22Rv1 (cell line): Measurements from ENCODE around the gene KIAA1671.

Source experiments
- ZFX ChIP-seq: fragments of 450-650 bp; IDR thresholded peaks from 2 replicates; pipeline ENCODE4 v1.6.1; 2017; ENCODE audit warnings: antibody characterized with exemption, borderline replicate concordance
- TF ChIP-seq, protein P1 (sequence below): fragments of 450-650 bp; IDR thresholded peaks from 2 replicates; pipeline ENCODE4 v1.5.1; 2017; ENCODE audit warnings: mild to moderate bottlenecking

DNA sequence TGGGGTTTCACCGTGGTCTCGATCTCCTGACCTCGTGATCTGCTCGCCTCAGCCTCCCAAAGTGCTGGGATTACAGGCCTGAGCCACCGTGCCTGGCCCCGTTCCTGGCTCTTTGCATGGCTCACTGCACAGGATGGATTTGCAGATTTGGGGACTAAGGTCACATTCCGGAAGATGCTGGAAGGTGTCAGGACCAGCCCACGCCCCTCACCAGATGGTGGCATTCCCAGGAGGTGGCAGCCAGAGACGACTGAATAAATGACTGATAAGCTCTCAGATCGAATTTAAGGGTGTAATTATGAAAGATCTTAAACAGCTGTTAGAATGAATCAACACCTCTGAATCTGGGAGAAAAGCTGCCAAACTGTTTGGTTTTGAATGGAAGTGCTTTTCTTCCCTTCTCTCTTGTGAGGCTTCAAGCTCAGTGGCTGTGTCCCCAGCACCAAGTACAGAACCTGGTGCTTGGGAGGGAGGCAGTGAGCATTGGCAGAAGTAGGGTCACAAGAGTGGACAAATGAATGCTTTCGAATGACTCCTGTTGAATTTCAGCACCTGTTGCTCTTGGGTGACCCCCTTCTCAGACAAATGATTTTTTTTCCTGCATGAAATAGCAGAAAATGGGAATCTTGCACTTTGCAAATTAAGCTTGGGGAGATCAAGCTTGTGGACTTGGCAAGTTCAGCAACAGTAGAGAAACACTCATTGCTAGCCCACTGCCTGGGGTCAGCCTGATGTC is 69.6 kb downstream of the KIAA1671 start:
- TF ChIP-seq, protein P1, sequence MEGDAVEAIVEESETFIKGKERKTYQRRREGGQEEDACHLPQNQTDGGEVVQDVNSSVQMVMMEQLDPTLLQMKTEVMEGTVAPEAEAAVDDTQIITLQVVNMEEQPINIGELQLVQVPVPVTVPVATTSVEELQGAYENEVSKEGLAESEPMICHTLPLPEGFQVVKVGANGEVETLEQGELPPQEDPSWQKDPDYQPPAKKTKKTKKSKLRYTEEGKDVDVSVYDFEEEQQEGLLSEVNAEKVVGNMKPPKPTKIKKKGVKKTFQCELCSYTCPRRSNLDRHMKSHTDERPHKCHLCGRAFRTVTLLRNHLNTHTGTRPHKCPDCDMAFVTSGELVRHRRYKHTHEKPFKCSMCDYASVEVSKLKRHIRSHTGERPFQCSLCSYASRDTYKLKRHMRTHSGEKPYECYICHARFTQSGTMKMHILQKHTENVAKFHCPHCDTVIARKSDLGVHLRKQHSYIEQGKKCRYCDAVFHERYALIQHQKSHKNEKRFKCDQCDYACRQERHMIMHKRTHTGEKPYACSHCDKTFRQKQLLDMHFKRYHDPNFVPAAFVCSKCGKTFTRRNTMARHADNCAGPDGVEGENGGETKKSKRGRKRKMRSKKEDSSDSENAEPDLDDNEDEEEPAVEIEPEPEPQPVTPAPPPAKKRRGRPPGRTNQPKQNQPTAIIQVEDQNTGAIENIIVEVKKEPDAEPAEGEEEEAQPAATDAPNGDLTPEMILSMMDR = no peak
- no peak for TF ChIP-seq ZFX
